AG04449 (cell line): ENCODE measurements around the gene GRID2IP.

ENCODE experiments used
- CTCF ChIA-PET: fragments of 350-600 bp; formaldehyde crosslinking; extraction: SDS; loops from one replicate; lab custom pipeline; 2021; ENCODE audit warnings: antibody characterized with exemption; lab: Yijun Ruan, JAX
- POLR2A ChIA-PET: fragments of 400-600, 350-600 bp; formaldehyde crosslinking; extraction: SDS; loops from one replicate; lab custom pipeline; 2020; ENCODE audit warnings: antibody characterized with exemption, inconsistent platforms; lab: Yijun Ruan, JAX
- DNase-seq: peaks from one replicate; pipeline ENCODE4 v3.0.0-alpha.2; 2010; ENCODE audit warnings: low read depth, low spot score
- H3K4me3 ChIP-seq: 2 replicates; pipeline ENCODE4 v1.5.1; 2011; ENCODE audit warnings: low read depth, mild to moderate bottlenecking, control low read depth, low read length
- TF ChIP-seq, protein P1 (sequence below): IDR thresholded peaks from one replicate; pipeline ENCODE4 v1.5.1; 2011; ENCODE audit warnings: mild to moderate bottlenecking, moderate library complexity, low read length, control low read depth, inconsistent platforms; ENCODE audit not compliant: insufficient read depth; ENCODE audit errors: missing control alignments

Gene GRID2IP

DNA sequence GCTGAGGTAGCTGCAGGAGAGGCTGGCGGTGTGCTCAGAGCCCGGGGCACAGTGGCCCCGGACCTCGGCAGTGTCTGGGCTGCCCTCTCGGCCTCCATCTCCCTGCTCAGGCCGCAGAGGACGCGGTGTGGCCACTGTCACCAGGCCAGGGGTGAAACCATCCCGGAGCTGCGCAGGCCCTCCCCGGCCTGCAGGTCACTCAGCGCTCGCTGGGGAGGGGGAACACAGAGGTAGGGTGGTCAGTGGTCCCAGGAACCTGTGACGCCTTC, 53.7 kb downstream of the GRID2IP start:
- DNase-seq: no peak
- TF ChIP-seq, protein P1, sequence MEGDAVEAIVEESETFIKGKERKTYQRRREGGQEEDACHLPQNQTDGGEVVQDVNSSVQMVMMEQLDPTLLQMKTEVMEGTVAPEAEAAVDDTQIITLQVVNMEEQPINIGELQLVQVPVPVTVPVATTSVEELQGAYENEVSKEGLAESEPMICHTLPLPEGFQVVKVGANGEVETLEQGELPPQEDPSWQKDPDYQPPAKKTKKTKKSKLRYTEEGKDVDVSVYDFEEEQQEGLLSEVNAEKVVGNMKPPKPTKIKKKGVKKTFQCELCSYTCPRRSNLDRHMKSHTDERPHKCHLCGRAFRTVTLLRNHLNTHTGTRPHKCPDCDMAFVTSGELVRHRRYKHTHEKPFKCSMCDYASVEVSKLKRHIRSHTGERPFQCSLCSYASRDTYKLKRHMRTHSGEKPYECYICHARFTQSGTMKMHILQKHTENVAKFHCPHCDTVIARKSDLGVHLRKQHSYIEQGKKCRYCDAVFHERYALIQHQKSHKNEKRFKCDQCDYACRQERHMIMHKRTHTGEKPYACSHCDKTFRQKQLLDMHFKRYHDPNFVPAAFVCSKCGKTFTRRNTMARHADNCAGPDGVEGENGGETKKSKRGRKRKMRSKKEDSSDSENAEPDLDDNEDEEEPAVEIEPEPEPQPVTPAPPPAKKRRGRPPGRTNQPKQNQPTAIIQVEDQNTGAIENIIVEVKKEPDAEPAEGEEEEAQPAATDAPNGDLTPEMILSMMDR: no peak
- ChIA-PET CTCF (no interaction called here), POLR2A (no interaction called here)
- no peak overlapping the region for H3K4me3 ChIP-seq

GRCh38 chr7:6496842-6497636, 54.2 kb downstream of the GRID2IP start:
- TF ChIP-seq, protein P1: no peak
- no peak for DNase-seq
- POLR2A ChIA-PET: no interaction called here
- CTCF ChIA-PET: no interaction called here
- H3K4me3 ChIP-seq: no peak overlapping the region

DNA sequence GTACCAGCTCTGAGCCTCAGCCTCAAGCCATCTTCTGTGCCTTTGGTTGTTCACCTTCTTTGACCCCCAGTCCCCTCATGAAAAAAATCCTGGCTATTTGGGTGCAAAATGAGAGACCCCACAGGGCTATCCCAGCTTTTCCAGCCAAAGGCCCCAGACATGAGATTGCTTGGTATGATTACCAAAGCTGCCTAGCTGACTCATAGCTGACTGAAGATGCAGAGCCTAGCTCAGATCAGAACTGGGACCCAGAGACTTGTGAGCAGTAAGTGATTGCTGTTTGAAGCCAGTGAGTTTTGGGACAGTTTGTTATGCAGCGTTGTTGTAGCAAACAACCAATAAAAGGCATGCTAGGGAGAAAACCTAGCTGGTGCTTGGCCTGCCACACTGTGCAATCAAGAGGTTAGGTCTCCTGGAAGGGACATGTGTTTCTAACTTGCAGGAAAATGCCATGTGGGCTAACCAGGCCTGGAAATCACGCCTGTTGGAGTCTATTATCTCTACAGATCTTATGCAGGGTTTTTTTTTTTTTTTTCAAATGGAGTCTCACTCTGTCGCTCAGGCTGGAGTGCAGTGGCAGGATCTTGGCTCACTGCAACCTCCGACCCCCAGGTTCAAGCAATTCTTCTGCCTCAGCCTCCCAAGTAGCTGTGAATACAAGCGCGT, 55.5 kb downstream of the GRID2IP start:
- POLR2A ChIA-PET: no interaction called here
- CTCF ChIA-PET: interaction anchor here (1.1 kb wide), 1 partner anchor 20 kb away, joined by 8 read pairs; no protein-coding TSS in a partner anchor
- H3K4me3 ChIP-seq: no peak overlapping the region
- DNase-seq: no peak
- TF ChIP-seq, protein P1: no peak

DNA sequence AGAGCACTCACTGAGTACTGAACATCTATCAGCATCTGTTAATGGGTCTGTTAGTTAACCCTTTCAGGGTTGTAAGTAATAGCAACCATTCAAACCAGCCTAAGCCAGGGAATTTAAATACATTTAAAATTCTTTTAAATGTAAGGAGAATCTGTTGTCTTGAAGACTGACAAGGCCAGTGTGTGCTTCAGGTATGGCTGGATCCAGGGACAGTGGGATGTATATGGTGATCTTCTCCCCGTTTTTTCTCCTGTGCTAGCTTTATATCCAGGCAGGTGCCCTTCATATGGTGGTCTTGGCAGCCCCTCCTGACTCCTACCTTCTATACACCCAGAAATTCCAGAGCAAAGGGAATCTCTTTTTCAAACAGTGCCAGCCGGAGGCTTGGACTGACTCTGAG, 56.9 kb downstream of the GRID2IP start:
- ChIA-PET CTCF (no interaction called here), POLR2A (no interaction called here)
- DNase-seq: no peak
- TF ChIP-seq, protein P1: no peak
- no peak overlapping the region for H3K4me3 ChIP-seq

GRCh38 chr7:6491194-6491593, 60.1 kb downstream of the GRID2IP start:
- no peak overlapping the region for H3K4me3 ChIP-seq
- TF ChIP-seq, protein P1: no peak
- ChIA-PET POLR2A (interaction anchor here (0.5 kb wide), 1 partner anchor 180 kb away, joined by 5 read pairs; no protein-coding TSS in a partner anchor), CTCF (interaction anchor here (1.9 kb wide), 1 partner anchor 25 kb away, joined by 7 read pairs; no protein-coding TSS in a partner anchor)
- no peak for DNase-seq

DNA sequence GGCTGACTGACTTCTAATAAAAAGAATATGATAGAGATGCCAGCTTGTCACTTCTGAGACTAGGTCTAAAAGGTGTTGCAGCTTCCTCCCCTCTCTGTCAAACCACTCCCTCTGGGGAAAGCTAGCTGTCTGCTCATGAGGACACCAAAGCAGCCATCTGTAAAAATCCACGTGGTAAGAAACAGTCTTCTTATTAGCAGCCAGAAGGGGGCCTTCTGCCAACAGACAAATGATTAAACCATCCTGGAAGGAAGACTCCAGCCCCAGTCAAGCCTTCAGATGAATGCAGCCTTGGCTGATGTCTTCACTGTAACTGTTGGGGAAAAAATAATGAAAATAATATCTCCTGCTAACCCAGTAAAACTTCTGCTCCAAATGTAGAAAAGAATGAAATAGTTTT, 61.6 kb downstream of the GRID2IP start:
- POLR2A ChIA-PET: no interaction called here
- TF ChIP-seq, protein P1: no peak
- CTCF ChIA-PET: no interaction called here
- no peak overlapping the region for H3K4me3 ChIP-seq
- no peak for DNase-seq
